AG09309 (cell line): ENCODE data around the gene RBM23.
"Not testable (repeated sequence)": the region's sequence is repeated elsewhere in the genome, so short reads cannot be mapped to it uniquely, and the experiment has no call there.

ENCODE experiments used
- DNase-seq: peaks from one replicate; pipeline ENCODE4 v3.0.0-alpha.2; 2010; ENCODE audit warnings: low read depth
- H3K4me3 ChIP-seq: 2 replicates; pipeline ENCODE4 v1.5.1; 2011; ENCODE audit warnings: mild to moderate bottlenecking, low read depth, low read length, moderate library complexity; ENCODE audit not compliant: control insufficient read depth
- TF ChIP-seq, protein P1 (sequence below): IDR thresholded peaks from 2 replicates; pipeline ENCODE4 v1.5.1; 2011; ENCODE audit warnings: mild to moderate bottlenecking, low read depth, low read length, inconsistent platforms; ENCODE audit not compliant: insufficient read depth, control insufficient read depth; ENCODE audit errors: missing control alignments

RBM23 gene

DNA sequence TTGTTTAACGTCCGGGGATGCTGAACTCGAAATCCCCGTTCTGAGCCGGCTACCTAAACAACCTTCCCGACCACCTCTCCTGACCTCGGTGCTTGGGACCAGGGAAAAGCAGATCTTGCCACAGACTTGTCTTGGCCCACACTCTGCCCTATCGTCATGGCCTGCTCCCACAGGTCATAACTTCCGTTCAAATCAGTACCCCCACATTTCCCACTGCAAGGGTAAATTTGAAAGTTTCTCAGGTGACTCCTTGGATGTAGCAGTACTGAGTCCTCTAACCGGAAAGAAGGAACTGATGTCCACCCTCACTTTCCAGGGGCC lies 612 bp upstream of the RBM23 start:
- no peak for DNase-seq
- H3K4me3 ChIP-seq = peak overlapping the region; percentile 22
- TF ChIP-seq, protein P1, sequence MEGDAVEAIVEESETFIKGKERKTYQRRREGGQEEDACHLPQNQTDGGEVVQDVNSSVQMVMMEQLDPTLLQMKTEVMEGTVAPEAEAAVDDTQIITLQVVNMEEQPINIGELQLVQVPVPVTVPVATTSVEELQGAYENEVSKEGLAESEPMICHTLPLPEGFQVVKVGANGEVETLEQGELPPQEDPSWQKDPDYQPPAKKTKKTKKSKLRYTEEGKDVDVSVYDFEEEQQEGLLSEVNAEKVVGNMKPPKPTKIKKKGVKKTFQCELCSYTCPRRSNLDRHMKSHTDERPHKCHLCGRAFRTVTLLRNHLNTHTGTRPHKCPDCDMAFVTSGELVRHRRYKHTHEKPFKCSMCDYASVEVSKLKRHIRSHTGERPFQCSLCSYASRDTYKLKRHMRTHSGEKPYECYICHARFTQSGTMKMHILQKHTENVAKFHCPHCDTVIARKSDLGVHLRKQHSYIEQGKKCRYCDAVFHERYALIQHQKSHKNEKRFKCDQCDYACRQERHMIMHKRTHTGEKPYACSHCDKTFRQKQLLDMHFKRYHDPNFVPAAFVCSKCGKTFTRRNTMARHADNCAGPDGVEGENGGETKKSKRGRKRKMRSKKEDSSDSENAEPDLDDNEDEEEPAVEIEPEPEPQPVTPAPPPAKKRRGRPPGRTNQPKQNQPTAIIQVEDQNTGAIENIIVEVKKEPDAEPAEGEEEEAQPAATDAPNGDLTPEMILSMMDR = no peak

DNA sequence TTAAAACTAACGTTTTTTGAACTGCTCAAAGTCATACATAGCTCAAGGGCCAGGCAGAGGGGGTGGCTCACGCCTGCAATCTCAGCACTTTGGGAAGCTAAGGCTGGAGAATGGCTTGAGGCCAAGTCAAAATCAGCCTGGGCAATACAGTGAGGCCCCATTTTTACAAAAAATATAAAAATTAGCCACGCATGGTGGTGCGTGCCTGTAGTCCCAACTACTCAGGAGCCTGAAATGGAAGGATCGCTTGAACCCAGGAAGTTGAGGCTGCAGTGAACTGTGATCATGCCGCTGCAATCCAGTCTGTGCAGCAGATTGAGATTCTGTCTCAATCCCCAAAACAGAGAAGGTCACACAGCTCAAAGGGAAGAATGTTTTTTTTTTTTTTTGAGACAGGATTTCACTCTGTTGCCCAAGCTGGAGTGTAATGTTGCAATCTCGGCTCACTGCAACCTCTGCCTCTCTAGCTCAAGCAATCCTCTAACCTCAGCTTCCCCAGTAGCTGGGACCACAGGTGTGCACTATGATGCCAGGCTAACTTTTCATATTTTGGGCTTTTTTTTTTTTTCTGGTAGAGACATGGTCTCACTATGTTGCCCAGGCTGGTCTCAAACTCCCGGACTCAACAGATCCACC lies 2.9 kb downstream of the RBM23 start:
- TF ChIP-seq, protein P1 = no peak
- no peak overlapping the region for H3K4me3 ChIP-seq
- DNase-seq = no peak

- DNase-seq, H3K4me3 ChIP-seq: not testable (repeated sequence)
Observed at GRCh38 chr14:22914836-22915235, 4.1 kb downstream of the RBM23 start.

GRCh38 chr14:22910916-22911315 lies 8.0 kb downstream of the RBM23 start:
- DNase-seq = no peak
- TF ChIP-seq, protein P1 = no peak
- H3K4me3 ChIP-seq = no peak overlapping the region

GRCh38 chr14:22908601-22909000 lies 10.3 kb downstream of the RBM23 start:
- no peak for DNase-seq
- TF ChIP-seq, protein P1 = no peak

DNA sequence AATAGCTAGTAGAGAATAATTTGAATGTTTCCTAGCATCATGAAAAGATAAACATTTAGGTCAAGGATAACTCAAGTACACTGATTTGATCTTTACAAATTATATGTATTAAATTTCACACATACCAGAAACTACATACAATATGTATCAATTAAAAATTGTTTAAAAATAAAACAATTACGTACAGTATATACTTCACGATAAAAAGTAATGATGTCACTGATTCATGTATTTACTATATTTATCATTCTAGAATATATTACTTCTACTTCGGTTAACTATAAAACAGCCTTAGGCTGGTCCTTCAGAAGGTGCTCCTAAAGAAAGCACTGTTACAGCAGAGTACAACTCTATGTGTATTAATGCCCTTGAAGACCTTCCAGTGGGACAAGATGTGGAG lies 11.5 kb downstream of the RBM23 start:
- TF ChIP-seq, protein P1 = no peak
- DNase-seq = no peak

More at GRCh38 chr14:22908601-22909000, 10.3 kb downstream of the RBM23 start:
- no peak overlapping the region for H3K4me3 ChIP-seq

GRCh38 chr14:22906073-22906472 lies 12.9 kb downstream of the RBM23 start:
- no peak for DNase-seq

More for the DNA sequence above, 11.5 kb downstream of the RBM23 start:
- H3K4me3 ChIP-seq = no peak overlapping the region

More at GRCh38 chr14:22906073-22906472, 12.9 kb downstream of the RBM23 start:
- no peak overlapping the region for H3K4me3 ChIP-seq
- TF ChIP-seq, protein P1 = no peak
